HG03139 (cell line): ENCODE data around the gene ARPP19.
A peak's percentile ranks its signal among the peaks of the same experiment; 100 is the strongest.
"Not testable (repeated sequence)": the region's sequence is repeated elsewhere in the genome, so short reads cannot be mapped to it uniquely, and the experiment has no call there.

Experiments used
- ATAC-seq: cut with Tn5 transposase; IDR thresholded peaks from one replicate; pipeline ENCODE4 v1.9.1; 2021; ENCODE audit not compliant: unreplicated experiment

ARPP19 gene

GRCh38 chr15:52568601-52569585 is at the start of gene ARPP19:
Gene ARPP19 (minus strand): TSS chr15:52569030. CDS start chr15:52568892, 138 bp downstream.
- peak; percentile 73 for ATAC-seq

- ATAC-seq, result no peak
These were observed 48.2 kb upstream of the ARPP19 start for GRCh38 chr15:52617026-52617425.

- ATAC-seq, result no peak
These were observed 46.5 kb upstream of the ARPP19 start for GRCh38 chr15:52615302-52615701.

- no peak for ATAC-seq
These were observed 40.8 kb upstream of the ARPP19 start for GRCh38 chr15:52609593-52609992.

- ATAC-seq, result no peak
These were observed 15.6 kb upstream of the ARPP19 start for GRCh38 chr15:52584414-52584813.

- ATAC-seq, result no peak
These were observed 11.0 kb upstream of the ARPP19 start for GRCh38 chr15:52579852-52580251.

- no peak for ATAC-seq
These were observed 7.9 kb upstream of the ARPP19 start for GRCh38 chr15:52576692-52577091.

GRCh38 chr15:52575573-52575972 is 6.7 kb upstream of the ARPP19 start:
- ATAC-seq, result not testable (repeated sequence)

- no peak for ATAC-seq
These were observed 6.2 kb upstream of the ARPP19 start for GRCh38 chr15:52575072-52575471.

GRCh38 chr15:52574623-52575022 is 5.8 kb upstream of the ARPP19 start:
- not testable (repeated sequence) for ATAC-seq

- no peak for ATAC-seq
These were observed 794 bp downstream of the ARPP19 start for GRCh38 chr15:52567871-52568600.

- ATAC-seq, result no peak
These were observed 1.9 kb downstream of the ARPP19 start for GRCh38 chr15:52566889-52567288.

- not testable (repeated sequence) for ATAC-seq
These were observed 3.1 kb downstream of the ARPP19 start for GRCh38 chr15:52565417-52566358.

- no peak for ATAC-seq
These were observed 5.2 kb downstream of the ARPP19 start for GRCh38 chr15:52563501-52564060.

- ATAC-seq, result no peak
These were observed 9.3 kb downstream of the ARPP19 start for GRCh38 chr15:52559575-52559974.

- no peak for ATAC-seq
These were observed 9.8 kb downstream of the ARPP19 start for GRCh38 chr15:52559022-52559421.

- ATAC-seq, result peak; percentile 78
These were observed 10.6 kb downstream of the ARPP19 start for GRCh38 chr15:52558196-52558595.

GRCh38 chr15:52557274-52557641 is 11.6 kb downstream of the ARPP19 start:
- ATAC-seq, result no peak

- ATAC-seq, result no peak
These were observed 12.1 kb downstream of the ARPP19 start for GRCh38 chr15:52556524-52557273.

- no peak for ATAC-seq
These were observed 16.5 kb downstream of the ARPP19 start for GRCh38 chr15:52552303-52552702.
